HG03060 (cell line): ENCODE results near the gene ARHGDIB.
A peak's percentile ranks its signal among the peaks of the same experiment; 100 is the strongest.

Experiments
- ATAC-seq: cut with Tn5 transposase; IDR thresholded peaks from one replicate; pipeline ENCODE4 v1.9.1; 2021; ENCODE audit warnings: low read depth, moderate number of reproducible peaks; ENCODE audit not compliant: unreplicated experiment

Gene ARHGDIB

GRCh38 chr12:14961466-14962152 is at the start of gene ARHGDIB:
ARHGDIB (minus strand) TSS chr12:14961601; CDS start chr12:14950712, 10,889 bp downstream.
- ATAC-seq, result peak; percentile 58

GRCh38 chr12:15011162-15011561 is 49.8 kb upstream of the ARHGDIB start:
- ATAC-seq, result no peak

- ATAC-seq, result no peak
Observed at GRCh38 chr12:15007551-15007950, 46.1 kb upstream of the ARHGDIB start.

- ATAC-seq, result no peak
Observed at GRCh38 chr12:15005064-15005463, 43.7 kb upstream of the ARHGDIB start.

GRCh38 chr12:15004421-15004820 is 43.0 kb upstream of the ARHGDIB start:
- ATAC-seq, result no peak

- ATAC-seq, result no peak
Observed at GRCh38 chr12:15001733-15002382, 40.5 kb upstream of the ARHGDIB start.

- ATAC-seq, result no peak
Observed at GRCh38 chr12:15000575-15000974, 39.2 kb upstream of the ARHGDIB start.

GRCh38 chr12:14999695-15000365 is 38.4 kb upstream of the ARHGDIB start:
- no peak for ATAC-seq

GRCh38 chr12:14999021-14999694 is 37.8 kb upstream of the ARHGDIB start:
- no peak for ATAC-seq

GRCh38 chr12:14997998-14998397 is 36.6 kb upstream of the ARHGDIB start:
- ATAC-seq, result no peak

- no peak for ATAC-seq
Observed at GRCh38 chr12:14995583-14996425, 34.4 kb upstream of the ARHGDIB start.

GRCh38 chr12:14994610-14995009 is 33.2 kb upstream of the ARHGDIB start:
- no peak for ATAC-seq

GRCh38 chr12:14993537-14994266 is 32.3 kb upstream of the ARHGDIB start:
- ATAC-seq, result no peak

- no peak for ATAC-seq
Observed at GRCh38 chr12:14993117-14993516, 31.7 kb upstream of the ARHGDIB start.

- ATAC-seq, result no peak
Observed at GRCh38 chr12:14992673-14993072, 31.3 kb upstream of the ARHGDIB start.

GRCh38 chr12:14991069-14991468 is 29.7 kb upstream of the ARHGDIB start:
- no peak for ATAC-seq

GRCh38 chr12:14989790-14990189 is 28.4 kb upstream of the ARHGDIB start:
- no peak for ATAC-seq

- no peak for ATAC-seq
Observed at GRCh38 chr12:14988035-14988434, 26.6 kb upstream of the ARHGDIB start.

GRCh38 chr12:14986449-14986848 is 25.0 kb upstream of the ARHGDIB start:
- ATAC-seq, result no peak
